ENCODE measurements around the gene C9orf43.

The C9orf43 gene

GRCh38 chr9:113475031-113475430 lies 64.5 kb downstream of the C9orf43 start:
- H3K4me1 ChIP-seq (ENCODE audit: control insufficient read depth, insufficient read depth, low read length), result no peaks in the 10 kb centered on the region
- no peak overlapping the region for H3K4me2 ChIP-seq (ENCODE audit: low read length)
- no peaks in the 10 kb centered on the region for H3K36me3 ChIP-seq (ENCODE audit: insufficient read depth, low read length)
- H3K9ac ChIP-seq (ENCODE audit: low read depth, low read length), result no peak overlapping the region
- no peaks in the 10 kb centered on the region for H3K9me3 ChIP-seq (replicated peaks; ENCODE audit: low read length)
- H3K4me3 ChIP-seq (ENCODE audit: low read length), result no peak overlapping the region
- H3K27me3 ChIP-seq (ENCODE audit: control insufficient read depth, insufficient read depth, low read length), result peaks cover 14% of the 10 kb centered on the region

- H3K4me3 ChIP-seq (ENCODE audit: low read length), result no peak overlapping the region
- no peaks in the 10 kb centered on the region for H3K9me3 ChIP-seq (replicated peaks; ENCODE audit: low read length)
- no peaks in the 10 kb centered on the region for H3K36me3 ChIP-seq (ENCODE audit: insufficient read depth, low read length)
- H3K27me3 ChIP-seq (ENCODE audit: control insufficient read depth, insufficient read depth, low read length), result peaks cover 14% of the 10 kb centered on the region
- no peak overlapping the region for H3K4me2 ChIP-seq (ENCODE audit: low read length)
- H3K9ac ChIP-seq (ENCODE audit: low read depth, low read length), result no peak overlapping the region
- no peaks in the 10 kb centered on the region for H3K4me1 ChIP-seq (ENCODE audit: control insufficient read depth, insufficient read depth, low read length)
These were observed 65.4 kb downstream of the C9orf43 start for GRCh38 chr9:113475992-113476391.

- no peaks in the 10 kb centered on the region for H3K4me1 ChIP-seq (ENCODE audit: control insufficient read depth, insufficient read depth, low read length)
- peaks cover 14% of the 10 kb centered on the region for H3K27me3 ChIP-seq (ENCODE audit: control insufficient read depth, insufficient read depth, low read length)
- H3K4me2 ChIP-seq (ENCODE audit: low read length), result no peak overlapping the region
- no peaks in the 10 kb centered on the region for H3K36me3 ChIP-seq (ENCODE audit: insufficient read depth, low read length)
- no peak overlapping the region for H3K4me3 ChIP-seq (ENCODE audit: low read length)
- H3K9me3 ChIP-seq (replicated peaks; ENCODE audit: low read length), result no peaks in the 10 kb centered on the region
- H3K9ac ChIP-seq (ENCODE audit: low read depth, low read length), result no peak overlapping the region
These were observed 66.0 kb downstream of the C9orf43 start for GRCh38 chr9:113476511-113476916.

GRCh38 chr9:113477058-113477457 lies 66.5 kb downstream of the C9orf43 start:
- Histone ChIP-seq H3K27me3 (ENCODE audit: control insufficient read depth, insufficient read depth, low read length) (peaks cover 14% of the 10 kb centered on the region), H3K36me3 (ENCODE audit: insufficient read depth, low read length) (no peaks in the 10 kb centered on the region), H3K4me2 (ENCODE audit: low read length) (no peak overlapping the region), H3K9ac (ENCODE audit: low read depth, low read length) (no peak overlapping the region), H3K4me3 (ENCODE audit: low read length) (no peak overlapping the region), H3K4me1 (ENCODE audit: control insufficient read depth, insufficient read depth, low read length) (no peaks in the 10 kb centered on the region), H3K9me3 (replicated peaks; ENCODE audit: low read length) (no peaks in the 10 kb centered on the region)

- no peaks in the 10 kb centered on the region for H3K36me3 ChIP-seq (ENCODE audit: insufficient read depth, low read length)
- H3K4me2 ChIP-seq (ENCODE audit: low read length), result no peak overlapping the region
- no peaks in the 10 kb centered on the region for H3K9me3 ChIP-seq (replicated peaks; ENCODE audit: low read length)
- H3K4me1 ChIP-seq (ENCODE audit: control insufficient read depth, insufficient read depth, low read length), result no peaks in the 10 kb centered on the region
- no peak overlapping the region for H3K9ac ChIP-seq (ENCODE audit: low read depth, low read length)
- no peak overlapping the region for H3K4me3 ChIP-seq (ENCODE audit: low read length)
- peaks cover 14% of the 10 kb centered on the region for H3K27me3 ChIP-seq (ENCODE audit: control insufficient read depth, insufficient read depth, low read length)
These were observed 67.1 kb downstream of the C9orf43 start for GRCh38 chr9:113477661-113478060.

- peaks cover 11% of the 10 kb centered on the region for H3K27me3 ChIP-seq (ENCODE audit: control insufficient read depth, insufficient read depth, low read length)
These were observed 68.7 kb downstream of the C9orf43 start for GRCh38 chr9:113479174-113479621.

More at GRCh38 chr9:113479174-113479621, 68.7 kb downstream of the C9orf43 start:
- Histone ChIP-seq H3K4me1 (ENCODE audit: control insufficient read depth, insufficient read depth, low read length) (peaks cover under 1% of the 10 kb centered on the region), H3K36me3 (ENCODE audit: insufficient read depth, low read length) (no peaks in the 10 kb centered on the region), H3K9me3 (replicated peaks; ENCODE audit: low read length) (no peaks in the 10 kb centered on the region), H3K9ac (ENCODE audit: low read depth, low read length) (no peak overlapping the region), H3K4me2 (ENCODE audit: low read length) (no peak overlapping the region), H3K4me3 (ENCODE audit: low read length) (no peak overlapping the region)
